ENCODE data around the gene HS6ST2. TPM values are rescaled to one million over a fixed set of nuclear protein-coding genes. Genes with fewer than 3 reads are reported as not detected.

The HS6ST2 gene
- total RNA-seq, 5 donors from 2014 or later (not counting 1 experiment from before 2014, with no cell fraction given) = not detected

- ChIA-PET CTCF (interaction anchor here in 1 of 2 donors (0.6 kb wide), 1 partner anchor 585 kb away, joined by 5 read pairs; no protein-coding TSS in a partner anchor), POLR2A (interaction anchor here in 1 of 2 donors (0.6 kb wide), 1 partner anchor 1082 kb away, joined by 10 read pairs; no protein-coding TSS in a partner anchor)
- ATAC-seq (replicated peaks in 1 of 4) = no peak
- H3K27me3 Mint-ChIP-seq = peaks cover 0 to 7% of the 10 kb centered on the region in 2 donors
- no peak for DNase-seq
- Histone ChIP-seq H3K4me1 (ENCODE audit: control insufficient read depth in 1 of 2, extremely low read depth in 1 of 2, insufficient read depth in 2 of 2, low read length in 2 of 2) (no peaks in the 10 kb centered on the region), H3K27me3 (replicated peaks in 1 of 2; ENCODE audit: control insufficient read depth in 2 of 2, extremely low read depth in 1 of 2, insufficient read depth in 2 of 2, low read length in 1 of 2) (no peaks in the 10 kb centered on the region), H3K4me3 (ENCODE audit: control insufficient read depth in 1 of 2, extremely low read depth in 1 of 2, low read length in 1 of 2) (no peak overlapping the region), H3K36me3 (ENCODE audit: control insufficient read depth in 2 of 2, extremely low read depth in 1 of 2, insufficient read depth in 1 of 2, low read length in 1 of 2) (no peaks in the 10 kb centered on the region), H3K27ac (ENCODE audit: low read length) (no peak overlapping the region), H3K9me3 (no peaks in the 10 kb centered on the region)
- H3K27ac Mint-ChIP-seq = no peak overlapping the region
- H3K9me3 Mint-ChIP-seq = no peaks in the 10 kb centered on the region
- H3K4me3 Mint-ChIP-seq = no peak overlapping the region
- no peaks in the 10 kb centered on the region for H3K36me3 Mint-ChIP-seq
- WGBS (ENCODE audit: insufficient coverage) = 100% methylated on average over 1 of the region's 6 CpGs
- H3K4me1 Mint-ChIP-seq = peaks cover 0 to 2% (median 0%) of the 10 kb centered on the region in 3 donors
Observed at GRCh38 chrX:132776486-132777210, 181.8 kb downstream of the HS6ST2 start.

- H3K36me3 ChIP-seq (ENCODE audit: control insufficient read depth in 2 of 2, extremely low read depth in 1 of 2, insufficient read depth in 1 of 2, low read length in 1 of 2) = no peaks in the 10 kb centered on the region
- no peaks in the 10 kb centered on the region for H3K9me3 ChIP-seq
- Mint-ChIP-seq H3K27me3 (peaks cover 0 to 7% of the 10 kb centered on the region in 2 donors), H3K4me1 (peaks cover 0 to 2% (median 0%) of the 10 kb centered on the region in 3 donors), H3K9me3 (no peaks in the 10 kb centered on the region), H3K36me3 (no peaks in the 10 kb centered on the region), H3K4me3 (no peak overlapping the region), H3K27ac (no peak overlapping the region)
- no peak for ATAC-seq (replicated peaks in 1 of 4)
- no peaks in the 10 kb centered on the region for H3K4me1 ChIP-seq (ENCODE audit: control insufficient read depth in 1 of 2, extremely low read depth in 1 of 2, insufficient read depth in 2 of 2, low read length in 2 of 2)
- no peak overlapping the region for H3K4me3 ChIP-seq (ENCODE audit: control insufficient read depth in 1 of 2, extremely low read depth in 1 of 2, low read length in 1 of 2)
- DNase-seq = no peak
- ChIA-PET POLR2A (no interaction called here), CTCF (no interaction called here)
- H3K27me3 ChIP-seq (replicated peaks in 1 of 2; ENCODE audit: control insufficient read depth in 2 of 2, extremely low read depth in 1 of 2, insufficient read depth in 2 of 2, low read length in 1 of 2) = no peaks in the 10 kb centered on the region
- no CpG with 5 or more reads among the region's 7 CpGs for WGBS (ENCODE audit: insufficient coverage)
- H3K27ac ChIP-seq (ENCODE audit: low read length) = no peak overlapping the region
Observed at GRCh38 chrX:132775263-132775823, 183.1 kb downstream of the HS6ST2 start.

GRCh38 chrX:132774010-132774714 lies 184.3 kb downstream of the HS6ST2 start:
- DNase-seq (no peak), ATAC-seq (replicated peaks in 1 of 4) (no peak)
- Mint-ChIP-seq H3K27ac (no peak overlapping the region), H3K9me3 (no peaks in the 10 kb centered on the region), H3K4me3 (no peak overlapping the region), H3K4me1 (peaks cover 0 to 2% (median 0%) of the 10 kb centered on the region in 3 donors), H3K36me3 (no peaks in the 10 kb centered on the region), H3K27me3 (peaks cover 0 to 7% of the 10 kb centered on the region in 2 donors)
- Histone ChIP-seq H3K36me3 (ENCODE audit: control insufficient read depth in 2 of 2, extremely low read depth in 1 of 2, insufficient read depth in 1 of 2, low read length in 1 of 2) (no peaks in the 10 kb centered on the region), H3K9me3 (no peaks in the 10 kb centered on the region), H3K4me1 (ENCODE audit: control insufficient read depth in 1 of 2, extremely low read depth in 1 of 2, insufficient read depth in 2 of 2, low read length in 2 of 2) (no peaks in the 10 kb centered on the region), H3K27me3 (replicated peaks in 1 of 2; ENCODE audit: control insufficient read depth in 2 of 2, extremely low read depth in 1 of 2, insufficient read depth in 2 of 2, low read length in 1 of 2) (no peaks in the 10 kb centered on the region), H3K27ac (ENCODE audit: low read length) (no peak overlapping the region), H3K4me3 (ENCODE audit: control insufficient read depth in 1 of 2, extremely low read depth in 1 of 2, low read length in 1 of 2) (no peak overlapping the region)
- POLR2A ChIA-PET = no interaction called here
- CTCF ChIA-PET = interaction anchor here in 1 of 2 donors (0.6 kb wide), 1 partner anchor 365 kb away, joined by 6 read pairs; no protein-coding TSS in a partner anchor
- WGBS (ENCODE audit: insufficient coverage) = no CpG with 5 or more reads among the region's 5 CpGs

GRCh38 chrX:132769609-132770008 lies 188.8 kb downstream of the HS6ST2 start:
- no CpG with 5 or more reads among the region's 7 CpGs for WGBS (ENCODE audit: insufficient coverage)
- ChIA-PET POLR2A (no interaction called here), CTCF (no interaction called here)

GRCh38 chrX:132766452-132766851 lies 192.0 kb downstream of the HS6ST2 start:
- POLR2A ChIA-PET = no interaction called here
- peaks cover 0 to 19% of the 10 kb centered on the region in 2 donors for H3K27me3 Mint-ChIP-seq
- no CpG with 5 or more reads among the region's 1 CpG for WGBS (ENCODE audit: insufficient coverage)
- no peak overlapping the region for H3K27ac Mint-ChIP-seq
- no peak overlapping the region for H3K27ac ChIP-seq (ENCODE audit: low read length)
- H3K9me3 Mint-ChIP-seq = no peaks in the 10 kb centered on the region
- H3K4me1 Mint-ChIP-seq = peaks cover 0 to 2% (median 0%) of the 10 kb centered on the region in 3 donors
- no peak overlapping the region for H3K4me3 ChIP-seq (ENCODE audit: control insufficient read depth in 1 of 2, extremely low read depth in 1 of 2, low read length in 1 of 2)
- H3K4me1 ChIP-seq (ENCODE audit: control insufficient read depth in 1 of 2, extremely low read depth in 1 of 2, insufficient read depth in 2 of 2, low read length in 2 of 2) = no peaks in the 10 kb centered on the region
- no peaks in the 10 kb centered on the region for H3K9me3 ChIP-seq
- no peaks in the 10 kb centered on the region for H3K27me3 ChIP-seq (replicated peaks in 1 of 2; ENCODE audit: control insufficient read depth in 2 of 2, extremely low read depth in 1 of 2, insufficient read depth in 2 of 2, low read length in 1 of 2)
- H3K36me3 Mint-ChIP-seq = no peaks in the 10 kb centered on the region
- H3K4me3 Mint-ChIP-seq = no peak overlapping the region
- ATAC-seq (replicated peaks in 1 of 4) (no peak), DNase-seq (no peak)
- no peaks in the 10 kb centered on the region for H3K36me3 ChIP-seq (ENCODE audit: control insufficient read depth in 2 of 2, extremely low read depth in 1 of 2, insufficient read depth in 1 of 2, low read length in 1 of 2)
- CTCF ChIA-PET = no interaction called here

More at GRCh38 chrX:132769609-132770008, 188.8 kb downstream of the HS6ST2 start:
- Mint-ChIP-seq H3K27ac (no peak overlapping the region), H3K4me1 (peaks cover 0 to 2% (median 0%) of the 10 kb centered on the region in 3 donors), H3K36me3 (no peaks in the 10 kb centered on the region), H3K4me3 (no peak overlapping the region), H3K9me3 (no peaks in the 10 kb centered on the region), H3K27me3 (peaks cover 0 to 5% of the 10 kb centered on the region in 2 donors)
- no peaks in the 10 kb centered on the region for H3K4me1 ChIP-seq (ENCODE audit: control insufficient read depth in 1 of 2, extremely low read depth in 1 of 2, insufficient read depth in 2 of 2, low read length in 2 of 2)
- DNase-seq (no peak), ATAC-seq (replicated peaks in 1 of 4) (no peak)
- H3K36me3 ChIP-seq (ENCODE audit: control insufficient read depth in 2 of 2, extremely low read depth in 1 of 2, insufficient read depth in 1 of 2, low read length in 1 of 2) = no peaks in the 10 kb centered on the region
- no peaks in the 10 kb centered on the region for H3K9me3 ChIP-seq
- no peak overlapping the region for H3K4me3 ChIP-seq (ENCODE audit: control insufficient read depth in 1 of 2, extremely low read depth in 1 of 2, low read length in 1 of 2)
- H3K27me3 ChIP-seq (replicated peaks in 1 of 2; ENCODE audit: control insufficient read depth in 2 of 2, extremely low read depth in 1 of 2, insufficient read depth in 2 of 2, low read length in 1 of 2) = no peaks in the 10 kb centered on the region
- H3K27ac ChIP-seq (ENCODE audit: low read length) = no peak overlapping the region

GRCh38 chrX:132763528-132763927 lies 194.9 kb downstream of the HS6ST2 start:
- ATAC-seq (replicated peaks in 1 of 4) = no peak
- Mint-ChIP-seq H3K27me3 (peaks cover 0 to 26% of the 10 kb centered on the region in 2 donors), H3K4me1 (peaks cover 0 to 2% (median 0%) of the 10 kb centered on the region in 3 donors), H3K4me3 (no peak overlapping the region), H3K27ac (no peak overlapping the region), H3K9me3 (no peaks in the 10 kb centered on the region), H3K36me3 (no peaks in the 10 kb centered on the region)
- no peaks in the 10 kb centered on the region for H3K9me3 ChIP-seq
- H3K4me3 ChIP-seq (ENCODE audit: control insufficient read depth in 1 of 2, extremely low read depth in 1 of 2, low read length in 1 of 2) = no peak overlapping the region
- H3K27me3 ChIP-seq (replicated peaks in 1 of 2; ENCODE audit: control insufficient read depth in 2 of 2, extremely low read depth in 1 of 2, insufficient read depth in 2 of 2, low read length in 1 of 2) = no peaks in the 10 kb centered on the region
- H3K27ac ChIP-seq (ENCODE audit: low read length) = no peak overlapping the region
- POLR2A ChIA-PET = no interaction called here
- no CpG with 5 or more reads among the region's 3 CpGs for whole genome bisulfite sequencing (ENCODE audit: insufficient coverage)
- H3K4me1 ChIP-seq (ENCODE audit: control insufficient read depth in 1 of 2, extremely low read depth in 1 of 2, insufficient read depth in 2 of 2, low read length in 2 of 2) = no peaks in the 10 kb centered on the region
- H3K36me3 ChIP-seq (ENCODE audit: control insufficient read depth in 2 of 2, extremely low read depth in 1 of 2, insufficient read depth in 1 of 2, low read length in 1 of 2) = no peaks in the 10 kb centered on the region
- no peak for DNase-seq
- CTCF ChIA-PET = no interaction called here
